K562 (cell line): Measurements from ENCODE around the gene SPHK2. TPM values are rescaled to one million over a fixed set of nuclear protein-coding genes. Genes with fewer than 3 reads are reported as not detected.
A peak's percentile ranks its signal among the peaks of the same experiment; 100 is the strongest.

Experiments
- ATAC-seq: fragments of 200-7000 bp; cut with Tn5 transposase; 3 replicates; pipeline ENCODE4 v1.9.1; 2020; ENCODE audit warnings: moderate library complexity
- BruUV-seq: library from RNA; stranded (reverse); fragments of 400-500 nt; replicated peaks from 2 replicates; lab custom pipeline; 2021; lab: Mats Ljungman, UMichigan
- CTCF ChIA-PET: fragments of 300-600 bp; formaldehyde crosslinking; extraction: SDS; loops from one replicate; lab custom pipeline; 2021; ENCODE audit warnings: low intra/inter-chr PET ratio; lab: Yijun Ruan, JAX
- POLR2A ChIA-PET: fragments of 300-600, 350-650 bp; sonication (Branson Sonifier 250); formaldehyde crosslinking; extraction: SDS; loops from one replicate; lab custom pipeline; 2021; ENCODE audit warnings: antibody characterized with exemption, inconsistent platforms; lab: Yijun Ruan, JAX
- DNase-seq, 4 experiments: peaks; one replicate each; pipeline versions ENCODE4 v3.0.0 to v3.0.0-alpha.2; 2011 to 2018; ENCODE audit warnings: low spot score in 3 of 4, mixed read lengths in 3 of 4; ENCODE audit errors: extremely low read depth in 1 of 4
- FAIRE-seq: peaks from 2 replicates; lab custom pipeline; 2011; peaks lifted over from hg19 to GRCh38; lab: Jason Lieb, UNC
- H2AFZ ChIP-seq: 2 replicates; pipeline ENCODE4 v1.6.0; 2011; ENCODE audit warnings: low read depth, low read length, control low read depth, inconsistent platforms
- H3K27ac ChIP-seq: fragments of 200-600 bp; 3 replicates; pipeline ENCODE4 v1.8.0; 2011; ENCODE audit warnings: low read depth, mild to moderate bottlenecking, control low read depth, inconsistent platforms, low read length, moderate library complexity, mixed read lengths; ENCODE audit errors: extremely low read depth
- H3K27me3 ChIP-seq, 2 experiments: fragments of 300-600 bp in 1 of 2; 2 replicates in 1 of 2; 3 replicates in 1 of 2; pipeline versions ENCODE4 v1.6.0 to v1.8.0; 2011; ENCODE audit warnings: inconsistent platforms in 2 of 2, low read length in 2 of 2, mild to moderate bottlenecking in 1 of 2, mixed read lengths in 1 of 2, moderate library complexity in 1 of 2; ENCODE audit not compliant: control insufficient read depth in 2 of 2, insufficient read depth in 2 of 2
- H3K36me3 ChIP-seq: fragments of 300-600 bp; 3 replicates; pipeline ENCODE4 v1.8.0; 2011; ENCODE audit warnings: mild to moderate bottlenecking, low read length, inconsistent platforms; ENCODE audit not compliant: control insufficient read depth, insufficient read depth
- H3K4me1 ChIP-seq, 2 experiments: fragments of 200-600 bp in 1 of 2; replicated peaks in 1 of 2; 2 replicates in 1 of 2; 3 replicates in 1 of 2; pipeline versions ENCODE4 v1.5.1 to v1.8.0; 2011; ENCODE audit warnings: inconsistent platforms in 2 of 2, low read length in 2 of 2, mild to moderate bottlenecking in 1 of 2, mixed read lengths in 1 of 2, moderate library complexity in 1 of 2; ENCODE audit not compliant: control insufficient read depth in 2 of 2, insufficient read depth in 2 of 2
- H3K4me2 ChIP-seq: 2 replicates; pipeline ENCODE4 v1.6.1; 2011; ENCODE audit warnings: low read length, control low read depth, inconsistent platforms, mixed read lengths; ENCODE audit not compliant: insufficient read depth
- H3K4me3 ChIP-seq: fragments of 200-600 bp; sonication (generic), shearing (Covaris generic); 2 replicates; pipeline ENCODE4 v1.5.1; 2016; ENCODE audit warnings: control low read depth, inconsistent platforms
- H3K79me2 ChIP-seq: fragments of 200-600 bp; 3 replicates; pipeline ENCODE4 v1.8.0; 2011; ENCODE audit warnings: low read length, inconsistent platforms; ENCODE audit not compliant: control insufficient read depth, insufficient read depth
- H3K9ac ChIP-seq, 2 experiments: 2 replicates each; pipeline versions ENCODE4 v1.6.0 to v1.6.1; 2011; ENCODE audit warnings: low read depth in 2 of 2, low read length in 2 of 2, control low read depth in 1 of 2, inconsistent platforms in 1 of 2, mild to moderate bottlenecking in 1 of 2, mixed read lengths in 1 of 2; ENCODE audit not compliant: insufficient read depth in 1 of 2
- H3K9me1 ChIP-seq: one replicate; pipeline ENCODE4 v1.6.0; 2011; ENCODE audit warnings: inconsistent platforms, mild to moderate bottlenecking, low read length, moderate library complexity; ENCODE audit not compliant: control insufficient read depth, insufficient read depth
- H3K9me3 ChIP-seq: replicated peaks from 2 replicates; pipeline ENCODE4 v1.5.1; 2011; ENCODE audit warnings: low read depth, low read length, inconsistent platforms; ENCODE audit not compliant: control insufficient read depth, insufficient read depth
- H4K20me1 ChIP-seq: replicated peaks from 2 replicates; pipeline ENCODE4 v1.6.1; 2011; ENCODE audit warnings: low read length, inconsistent platforms, mixed read lengths; ENCODE audit not compliant: control insufficient read depth, insufficient read depth
- BHLHE40 ChIP-seq: IDR thresholded peaks from 2 replicates; pipeline ENCODE4 v1.6.1; 2011; ENCODE audit warnings: low read length, improper control_type of control experiment
- NR2C2 ChIP-seq, 2 experiments: fragments of 200-800 bp in 1 of 2; sonication (Bioruptor generic) in 1 of 2; sonication (generic) in 1 of 2; formaldehyde crosslinking in 1 of 2; IDR thresholded peaks; 2 replicates each; pipeline versions ENCODE4 v1.6.1 to v1.8.0; 2016 to 2022; ENCODE audit warnings: mild to moderate bottlenecking in 1 of 2, missing compliant biosample characterization in 1 of 2, missing genetic modification characterization in 1 of 2, missing genetic modification reagents in 1 of 2
- SMC3 ChIP-seq: conservative IDR thresholded peaks from 2 replicates; pipeline ENCODE4 v1.6.1; 2011; ENCODE audit warnings: low read depth, low read length, improper control_type of control experiment; ENCODE audit not compliant: insufficient read depth
- STAT5B ChIP-seq: fragments of 250-450 bp; sonication (Bioruptor Pico); IDR thresholded peaks from 2 replicates; pipeline ENCODE4 v1.8.0; 2021; ENCODE audit warnings: mild to moderate bottlenecking, inconsistent platforms
- TBP ChIP-seq: optimal IDR thresholded peaks from 2 replicates; pipeline ENCODE3; 2011; ENCODE audit warnings: low read depth, low read length, improper control_type of control experiment
- ZEB2 ChIP-seq: fragments of 450-650 bp; IDR thresholded peaks from 2 replicates; pipeline ENCODE4 v1.6.1; 2016
- ZNF384 ChIP-seq: IDR thresholded peaks from 2 replicates; pipeline ENCODE4 v1.6.1; 2012; ENCODE audit warnings: low read depth, low read length, improper control_type of control experiment
- ZNF695 ChIP-seq: fragments of 450-650 bp; formaldehyde crosslinking; IDR thresholded peaks from 2 replicates; pipeline ENCODE4 v1.4.0; 2020; ENCODE audit warnings: mild to moderate bottlenecking, moderate library complexity
- WGBS: fragments of 100-300 bp; shearing (Covaris generic); methylation state at CpG from one replicate; pipeline ENCODE4 v1.1.6; 2016; ENCODE audit warnings: low coverage, mixed read lengths; ENCODE audit not compliant: insufficient coverage; ENCODE audit errors: missing lambda C conversion rate; 5-methylcytosine and 5-hydroxymethylcytosine counted together
- in situ Hi-C: fragments of 300-500 bp; cut with MboI; formaldehyde crosslinking; loops from 4 replicates; pipeline ENCODE4 v1.15.0; 2018; ENCODE audit warnings: inconsistent platforms, mixed read lengths
- intact Hi-C: fragments of 100-400 bp; cut with micrococcal nuclease; formaldehyde crosslinking; loops from 2 replicates; pipeline ENCODE4 v1.14.2; 2022
- polyA plus RNA-seq, 8 experiments: library from polyadenylated mRNA; depleted of rRNA in 4 of 8; stranded (reverse) in 5 of 8; unstranded in 3 of 8; fragments of >200 nt; fragmentation: Nextera tagmentation in 2 of 8; fragmentation: Illumina TruSeq in 1 of 8; extraction: Ambion mirVana in 2 of 8; extraction: Trizol in 1 of 8; gene quantifications; 2 replicates each; pipeline versions ENCODE4 v1.2.1 to v1.2.3, GENCODE V29; 2011 to 2014; ENCODE audit warnings: inconsistent platforms in 1 of 8, missing spikeins in 1 of 8
- total RNA-seq, 7 experiments: library from RNA; depleted of rRNA in 6 of 7; stranded (reverse); fragments of >200 nt in 6 of 7; fragmentation: Illumina TruSeq in 2 of 7; extraction: Trizol in 2 of 7; gene quantifications; 2 replicates each; pipeline versions ENCODE4 v1.2.1 to v1.2.3, GENCODE V29; 2011 to 2021; ENCODE audit warnings: low replicate concordance in 1 of 7
- TF ChIP-seq, protein P1 (sequence below), 2 experiments: fragments of 450-650 bp; IDR thresholded peaks; 2 replicates each; pipeline ENCODE4 v1.6.1; 2016

The SPHK2 gene
- total and polyA plus RNA-seq, 9 of the 15 experiments (the other 6 are each of a cell fraction or from before 2014, with no cell fraction given): 0.10 to 15.2 (median 2.9) TPM

DNA sequence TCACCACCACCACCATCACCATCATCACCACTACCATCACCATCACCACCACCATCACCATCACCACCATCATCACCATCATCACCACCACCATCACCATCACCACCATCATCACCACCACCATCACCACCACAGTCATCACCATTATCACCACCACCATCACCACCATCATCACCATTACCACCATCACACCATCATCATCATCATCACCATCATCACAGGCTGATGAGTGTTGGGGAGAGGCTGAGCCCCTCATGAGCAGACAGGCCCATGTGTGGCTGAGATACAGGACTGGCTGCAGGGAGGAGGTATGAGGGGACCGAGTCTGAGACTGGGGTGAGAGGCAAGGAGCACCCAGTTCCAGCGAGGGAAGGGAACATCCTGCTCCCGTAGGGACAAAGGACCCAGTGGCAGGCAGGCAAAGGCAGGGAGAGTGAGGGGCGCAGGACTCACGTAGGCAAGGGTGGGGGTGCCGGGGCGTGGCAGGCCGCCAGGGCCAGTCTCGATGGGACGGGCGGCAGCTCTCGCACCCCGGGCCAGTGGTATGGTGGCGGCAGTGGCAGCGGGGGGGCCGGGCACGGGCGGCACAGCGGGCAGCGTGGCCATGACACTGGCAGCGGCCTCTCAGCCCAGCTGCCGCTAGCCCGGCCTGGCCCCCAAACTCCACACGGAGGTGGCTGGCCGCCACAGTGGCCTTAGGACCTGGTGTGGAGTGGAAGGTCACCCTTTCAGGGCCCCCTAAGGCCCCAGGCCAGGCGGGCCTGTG, 50.8 kb downstream of the SPHK2 start:
- Histone ChIP-seq H3K9me1 (no peaks in the 10 kb centered on the region), H3K27me3 (no peaks in the 10 kb centered on the region), H3K27ac (no peak overlapping the region), H3K79me2 (no peaks in the 10 kb centered on the region), H3K9me3 (no peaks in the 10 kb centered on the region), H3K36me3 (no peaks in the 10 kb centered on the region), H3K4me1 (peaks cover 3 to 32% of the 10 kb centered on the region in 2 experiments; a peak in 4 of 5 replicates), H2AFZ (no peak overlapping the region)
- no TSS peak for BruUV-seq
- in situ Hi-C loops (no loop called here), intact Hi-C loops (no loop called here)
- WGBS: 78% methylated on average over 17 of the region's 26 CpGs
- ATAC-seq (no peak), DNase-seq (no peak)
- no peak for TF ChIP-seq BHLHE40
- no peak for TF ChIP-seq ZNF695 (CRISPR knock-in tag)
- TF ChIP-seq, all 486 proteins: peak for 0
- H3K9ac ChIP-seq: no peak overlapping the region
- H3K4me3 ChIP-seq: no peak overlapping the region
- H4K20me1 ChIP-seq: no peaks in the 10 kb centered on the region
- POLR2A ChIA-PET: interaction anchor here (0.6 kb wide), 1 partner anchor 125 kb away, joined by 3 read pairs; no protein-coding TSS in a partner anchor
- no peak overlapping the region for H3K4me2 ChIP-seq
- CTCF ChIA-PET: no interaction called here
- no peak for FAIRE-seq

DNA sequence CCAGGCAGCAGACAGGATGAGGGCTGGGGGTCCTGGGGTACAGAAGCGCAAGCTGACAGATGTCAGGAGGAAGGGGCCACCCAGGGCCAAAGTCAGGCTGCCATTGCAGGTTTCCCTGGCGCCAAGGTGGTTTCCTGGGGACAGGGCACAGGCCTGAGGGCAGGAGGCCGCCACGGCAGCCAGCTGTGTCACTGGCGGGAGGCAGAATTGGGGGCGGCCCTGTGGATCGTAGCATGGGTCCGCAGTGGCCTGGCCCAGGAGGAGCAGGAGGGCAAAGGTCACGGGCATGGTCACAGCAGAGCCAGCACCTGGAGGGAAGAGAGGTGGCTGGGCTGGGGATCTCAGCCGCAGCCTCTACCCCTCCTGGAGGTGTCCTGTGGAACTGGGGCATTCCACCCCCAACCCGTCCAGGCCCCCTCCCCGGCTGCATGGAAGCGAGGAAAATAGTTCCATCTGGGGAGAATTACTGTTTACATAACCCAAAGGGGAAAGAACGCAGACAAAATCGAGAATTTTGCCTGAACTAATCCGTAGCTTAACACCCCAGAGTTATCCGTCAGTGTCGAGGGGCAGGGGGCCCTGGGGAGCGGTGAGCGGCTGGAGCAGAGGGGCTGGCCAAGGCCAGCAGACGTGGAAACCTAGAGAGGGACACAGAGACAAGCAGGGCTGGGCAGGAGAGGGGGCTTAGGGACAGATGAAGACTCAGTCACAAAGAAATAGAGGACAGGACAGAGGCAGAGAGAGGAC, 51.6 kb downstream of the SPHK2 start:
- in situ Hi-C loops: no loop called here
- no peaks in the 10 kb centered on the region for H4K20me1 ChIP-seq
- WGBS: 70% methylated on average over 16 of the region's 21 CpGs

More for the DNA sequence above, 51.6 kb downstream of the SPHK2 start:
- no peak overlapping the region for H3K27ac ChIP-seq
- H2AFZ ChIP-seq: no peak overlapping the region
- H3K4me3 ChIP-seq: no peak overlapping the region
- no peaks in the 10 kb centered on the region for H3K9me1 ChIP-seq
- H3K9ac ChIP-seq: peak overlapping the region in 1 of 2 experiments; percentile 2; a peak in 1 of 4 replicates
- peaks cover 4 to 40% of the 10 kb centered on the region in 2 experiments; a peak in 4 of 5 replicates for H3K4me1 ChIP-seq
- no peak for ATAC-seq
- H3K9me3 ChIP-seq: no peaks in the 10 kb centered on the region
- TF ChIP-seq ZNF384: no peak
- TF ChIP-seq, protein P1, sequence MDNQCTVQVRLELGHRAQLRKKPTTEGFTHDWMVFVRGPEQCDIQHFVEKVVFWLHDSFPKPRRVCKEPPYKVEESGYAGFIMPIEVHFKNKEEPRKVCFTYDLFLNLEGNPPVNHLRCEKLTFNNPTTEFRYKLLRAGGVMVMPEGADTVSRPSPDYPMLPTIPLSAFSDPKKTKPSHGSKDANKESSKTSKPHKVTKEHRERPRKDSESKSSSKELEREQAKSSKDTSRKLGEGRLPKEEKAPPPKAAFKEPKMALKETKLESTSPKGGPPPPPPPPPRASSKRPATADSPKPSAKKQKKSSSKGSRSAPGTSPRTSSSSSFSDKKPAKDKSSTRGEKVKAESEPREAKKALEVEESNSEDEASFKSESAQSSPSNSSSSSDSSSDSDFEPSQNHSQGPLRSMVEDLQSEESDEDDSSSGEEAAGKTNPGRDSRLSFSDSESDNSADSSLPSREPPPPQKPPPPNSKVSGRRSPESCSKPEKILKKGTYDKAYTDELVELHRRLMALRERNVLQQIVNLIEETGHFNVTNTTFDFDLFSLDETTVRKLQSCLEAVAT (IDR thresholded peaks at IDR 0.05): no peak
- TF ChIP-seq TBP: no peak
- TF ChIP-seq STAT5B (CRISPR knock-in tag): no peak
- no peak for TF ChIP-seq ZEB2
- no peak for TF ChIP-seq SMC3
- TF ChIP-seq NR2C2 (CRISPR knock-in tag; IDR thresholded peaks at IDR 0.05): no peak
- no peak for TF ChIP-seq NR2C2 (tag; IDR thresholded peaks at IDR 0.05)
- H3K36me3 ChIP-seq: no peaks in the 10 kb centered on the region
- POLR2A ChIA-PET: interaction anchor here (0.6 kb wide), 1 partner anchor 124 kb away, joined by 3 read pairs; no protein-coding TSS in a partner anchor
- no TSS peak for BruUV-seq
- DNase-seq: no peak
- CTCF ChIA-PET: no interaction called here
- intact Hi-C loops: no loop called here
- H3K4me2 ChIP-seq: no peak overlapping the region
- no peak for FAIRE-seq
- no peaks in the 10 kb centered on the region for H3K79me2 ChIP-seq
- H3K27me3 ChIP-seq: no peaks in the 10 kb centered on the region
